ENCODE measurements around the gene PDGFD. TPM values are rescaled to one million over a fixed set of nuclear protein-coding genes. Genes with fewer than 3 reads are reported as not detected.

The PDGFD gene
- total RNA-seq, 2 donors from 2014 or later: 0.10 TPM; not detected in 1

DNA sequence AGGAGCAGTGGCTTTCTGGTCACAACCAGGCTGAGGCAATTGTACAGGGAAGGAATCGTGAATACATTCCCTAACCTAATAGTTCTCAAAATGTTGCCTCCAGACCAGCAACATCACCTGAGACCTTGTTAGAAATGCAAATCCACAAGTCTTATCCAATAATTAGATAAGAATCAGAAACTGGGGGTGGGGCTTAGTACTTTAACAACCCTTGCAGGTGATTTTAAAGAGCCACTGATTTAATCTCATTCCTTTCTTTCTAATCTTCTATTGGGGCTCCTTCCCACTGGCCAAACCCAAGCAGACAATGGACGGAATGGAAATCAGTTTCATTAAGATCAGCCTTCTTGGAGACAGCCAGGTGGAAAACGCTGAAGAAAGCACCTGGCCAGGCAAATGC lies 269.9 kb downstream of the PDGFD start:
- ATAC-seq (no peak), DNase-seq (no peak)
- no peaks in the 10 kb centered on the region for H3K27me3 Mint-ChIP-seq
- no peaks in the 10 kb centered on the region for H3K4me1 Mint-ChIP-seq
- no peak overlapping the region for H3K27ac Mint-ChIP-seq
- H3K4me3 Mint-ChIP-seq: no peak overlapping the region
- H3K36me3 Mint-ChIP-seq (ENCODE audit: low read depth): no peaks in the 10 kb centered on the region
- H3K9me3 ChIP-seq (ENCODE audit: control insufficient read depth, low read length, poor library complexity, severe bottlenecking): no peaks in the 10 kb centered on the region

DNA sequence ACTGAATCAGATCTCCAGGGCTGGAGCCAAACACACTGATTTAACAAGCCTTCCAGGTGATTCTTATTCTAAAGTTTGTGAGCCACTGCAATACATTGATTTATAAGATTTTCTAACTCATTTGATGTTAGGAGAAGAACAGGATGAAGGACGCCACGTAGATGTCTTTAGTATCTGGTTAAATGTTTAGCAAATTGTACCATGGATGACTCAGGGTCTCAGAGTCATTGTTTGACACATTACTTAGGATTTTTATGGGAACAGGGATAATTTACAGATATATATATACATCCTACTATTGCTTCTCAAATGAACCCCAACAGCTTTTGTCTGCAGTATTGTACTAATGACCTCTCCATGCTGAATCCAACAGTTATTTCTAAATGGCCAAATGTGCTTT lies 270.6 kb downstream of the PDGFD start:
- H3K27me3 Mint-ChIP-seq: no peaks in the 10 kb centered on the region
- DNase-seq (no peak), ATAC-seq (no peak)
- H3K4me1 Mint-ChIP-seq: no peaks in the 10 kb centered on the region
- no peaks in the 10 kb centered on the region for H3K9me3 ChIP-seq (ENCODE audit: control insufficient read depth, low read length, poor library complexity, severe bottlenecking)
- H3K27ac Mint-ChIP-seq: no peak overlapping the region
- no peak overlapping the region for H3K4me3 Mint-ChIP-seq
- H3K36me3 Mint-ChIP-seq (ENCODE audit: low read depth): no peaks in the 10 kb centered on the region

DNA sequence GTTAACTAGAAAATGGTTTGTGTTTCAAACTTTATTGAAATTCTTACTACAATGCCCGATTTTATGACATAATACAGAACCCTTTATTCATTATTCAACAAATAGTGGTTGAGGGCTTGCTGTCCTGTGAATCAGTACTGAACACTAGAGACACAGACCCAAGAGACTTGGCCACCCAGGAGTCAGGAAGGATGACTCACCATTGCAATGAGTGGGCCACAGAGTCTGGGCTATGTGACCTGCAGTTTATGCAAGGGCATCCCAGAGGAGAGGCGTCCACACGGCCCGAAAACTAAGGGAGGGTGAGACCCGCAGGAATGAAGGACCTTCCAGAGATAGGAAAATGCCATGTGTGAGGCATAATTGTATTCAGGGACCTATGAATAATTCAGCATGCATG lies 271.3 kb downstream of the PDGFD start:
- ATAC-seq: no peak
- Mint-ChIP-seq H3K4me3 (no peak overlapping the region), H3K27me3 (no peaks in the 10 kb centered on the region), H3K27ac (no peak overlapping the region), H3K36me3 (ENCODE audit: low read depth) (no peaks in the 10 kb centered on the region), H3K4me1 (no peaks in the 10 kb centered on the region)
- H3K9me3 ChIP-seq (ENCODE audit: control insufficient read depth, low read length, poor library complexity, severe bottlenecking): no peaks in the 10 kb centered on the region
- no peak for DNase-seq

DNA sequence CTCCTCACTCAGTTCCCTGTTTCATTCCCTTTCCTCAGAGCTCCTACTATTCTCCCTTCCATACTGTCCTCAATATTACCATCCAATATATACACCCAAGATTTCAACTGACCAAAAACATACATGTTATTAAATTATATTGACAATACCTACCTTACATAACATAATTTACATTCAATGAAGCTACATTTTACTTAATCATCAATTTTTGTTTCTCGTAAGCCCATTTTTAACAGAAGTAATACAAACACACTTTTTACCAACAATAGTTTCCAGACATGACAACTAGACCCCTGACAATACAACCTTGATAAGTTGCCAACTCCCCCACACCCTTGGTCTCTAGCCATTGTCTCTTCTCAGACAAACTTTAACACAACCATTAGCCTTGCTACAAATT lies 273.3 kb downstream of the PDGFD start:
- DNase-seq: no peak
- no peak overlapping the region for H3K27ac Mint-ChIP-seq
- H3K27me3 Mint-ChIP-seq: no peaks in the 10 kb centered on the region
- no peak overlapping the region for H3K4me3 Mint-ChIP-seq
- H3K9me3 ChIP-seq (ENCODE audit: control insufficient read depth, low read length, poor library complexity, severe bottlenecking): no peaks in the 10 kb centered on the region
- no peak for ATAC-seq
- H3K4me1 Mint-ChIP-seq: no peaks in the 10 kb centered on the region
- H3K36me3 Mint-ChIP-seq (ENCODE audit: low read depth): no peaks in the 10 kb centered on the region

DNA sequence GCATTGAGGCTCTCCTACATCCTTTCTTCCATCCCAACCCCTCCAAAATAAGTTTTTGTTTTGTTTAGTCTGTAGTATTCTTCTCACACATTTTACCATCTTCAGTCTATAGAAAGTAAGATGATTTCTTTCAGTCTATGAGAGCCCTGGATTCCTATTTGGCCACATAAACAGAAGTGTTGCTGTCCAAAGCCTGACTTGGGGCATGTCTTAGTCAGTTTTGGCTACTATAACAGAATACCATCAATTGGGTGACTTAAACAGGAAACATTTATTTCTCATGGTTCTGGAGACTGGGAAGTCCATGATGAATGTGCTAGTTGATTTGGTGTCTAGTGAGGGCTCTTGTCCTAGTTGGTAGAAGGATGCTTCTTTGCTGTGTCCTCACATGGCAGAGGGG lies 274.3 kb downstream of the PDGFD start:
- ATAC-seq: no peak
- no peak overlapping the region for H3K4me3 Mint-ChIP-seq
- no peaks in the 10 kb centered on the region for H3K4me1 Mint-ChIP-seq
- H3K27me3 Mint-ChIP-seq: no peaks in the 10 kb centered on the region
- H3K36me3 Mint-ChIP-seq (ENCODE audit: low read depth): no peaks in the 10 kb centered on the region
- no peaks in the 10 kb centered on the region for H3K9me3 ChIP-seq (ENCODE audit: control insufficient read depth, low read length, poor library complexity, severe bottlenecking)
- no peak for DNase-seq
- H3K27ac Mint-ChIP-seq: no peak overlapping the region

DNA sequence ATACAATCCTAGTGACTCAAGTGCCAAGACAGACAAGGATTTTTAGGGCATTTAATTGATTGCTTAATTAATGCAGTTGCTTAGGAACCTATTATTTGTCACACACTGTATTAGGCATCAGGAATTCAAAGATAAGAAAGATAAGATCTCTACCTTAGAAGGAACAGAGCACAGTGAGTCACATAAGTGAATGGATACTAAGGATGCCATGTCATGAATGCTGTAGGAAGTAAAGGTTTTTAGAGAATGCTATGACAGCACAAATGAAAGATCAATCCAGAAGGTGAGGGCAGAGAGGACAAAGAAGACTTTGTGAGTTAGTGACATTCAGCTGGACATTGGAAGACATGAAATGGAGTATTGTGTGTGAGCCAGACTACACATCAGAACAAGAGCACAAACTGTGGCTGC lies 275.4 kb downstream of the PDGFD start:
- Mint-ChIP-seq H3K27me3 (no peaks in the 10 kb centered on the region), H3K36me3 (ENCODE audit: low read depth) (no peaks in the 10 kb centered on the region), H3K4me3 (no peak overlapping the region), H3K27ac (no peak overlapping the region), H3K4me1 (no peaks in the 10 kb centered on the region)
- ATAC-seq (no peak), DNase-seq (no peak)
- no peaks in the 10 kb centered on the region for H3K9me3 ChIP-seq (ENCODE audit: control insufficient read depth, low read length, poor library complexity, severe bottlenecking)

GRCh38 chr11:103887001-103887658 lies 276.8 kb downstream of the PDGFD start:
- DNase-seq: no peak
- no peak for ATAC-seq
- H3K4me1 Mint-ChIP-seq: no peaks in the 10 kb centered on the region
- H3K27ac Mint-ChIP-seq: no peak overlapping the region
- H3K9me3 ChIP-seq (ENCODE audit: control insufficient read depth, low read length, poor library complexity, severe bottlenecking): no peaks in the 10 kb centered on the region
- no peak overlapping the region for H3K4me3 Mint-ChIP-seq
- H3K27me3 Mint-ChIP-seq: no peaks in the 10 kb centered on the region
- H3K36me3 Mint-ChIP-seq (ENCODE audit: low read depth): no peaks in the 10 kb centered on the region

DNA sequence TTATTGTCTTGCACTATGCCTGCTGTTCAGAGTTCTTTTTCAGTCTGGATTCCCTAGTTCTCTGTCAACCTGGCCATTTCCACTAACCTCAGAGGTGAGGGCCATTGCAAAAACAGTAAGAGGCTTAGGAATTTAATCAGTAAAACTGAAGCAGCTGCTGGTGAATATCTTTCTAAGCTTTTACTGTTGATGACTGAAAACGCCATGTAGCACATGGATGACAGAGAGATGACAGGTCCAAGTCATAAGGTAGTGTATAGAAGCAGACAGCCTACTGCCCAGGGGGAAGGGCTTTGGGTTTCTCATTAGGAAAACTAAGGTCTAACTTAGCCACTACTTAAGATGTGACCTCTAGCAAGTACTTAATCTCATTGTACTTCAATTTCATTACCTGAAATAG lies 280.1 kb downstream of the PDGFD start:
- DNase-seq (no peak), ATAC-seq (no peak)
- Mint-ChIP-seq H3K27me3 (no peaks in the 10 kb centered on the region), H3K36me3 (ENCODE audit: low read depth) (no peaks in the 10 kb centered on the region), H3K4me3 (no peak overlapping the region), H3K4me1 (no peaks in the 10 kb centered on the region), H3K27ac (no peak overlapping the region)
- H3K9me3 ChIP-seq (ENCODE audit: control insufficient read depth, low read length, poor library complexity, severe bottlenecking): no peaks in the 10 kb centered on the region

DNA sequence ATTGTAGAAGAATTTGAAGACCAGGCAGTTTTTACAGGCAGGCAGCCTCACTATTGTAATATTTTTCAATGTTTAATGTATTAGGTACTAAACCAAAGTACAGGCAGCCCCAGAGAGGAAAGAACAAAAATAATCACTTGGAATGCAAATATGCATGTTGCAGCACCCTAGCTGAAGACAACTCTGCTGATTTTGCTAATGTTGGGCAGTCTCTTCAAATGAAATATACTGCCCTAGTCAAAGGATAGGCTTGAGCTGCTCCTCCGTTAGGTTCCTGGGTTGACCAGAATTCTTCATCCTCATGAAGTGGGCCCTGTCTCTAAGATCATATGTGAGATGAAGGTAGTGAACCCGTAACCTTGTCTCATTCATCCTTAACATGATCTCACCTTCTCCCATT lies 280.7 kb downstream of the PDGFD start:
- no peak overlapping the region for H3K27ac Mint-ChIP-seq
- H3K4me3 Mint-ChIP-seq: no peak overlapping the region
- ATAC-seq (no peak), DNase-seq (no peak)
- H3K36me3 Mint-ChIP-seq (ENCODE audit: low read depth): no peaks in the 10 kb centered on the region
- no peaks in the 10 kb centered on the region for H3K4me1 Mint-ChIP-seq
- H3K9me3 ChIP-seq (ENCODE audit: control insufficient read depth, low read length, poor library complexity, severe bottlenecking): no peaks in the 10 kb centered on the region
- H3K27me3 Mint-ChIP-seq: no peaks in the 10 kb centered on the region

- ATAC-seq (no peak), DNase-seq (no peak)
- Mint-ChIP-seq H3K27me3 (no peaks in the 10 kb centered on the region), H3K36me3 (ENCODE audit: low read depth) (no peaks in the 10 kb centered on the region), H3K4me3 (no peak overlapping the region), H3K27ac (no peak overlapping the region), H3K4me1 (no peaks in the 10 kb centered on the region)
- H3K9me3 ChIP-seq (ENCODE audit: control insufficient read depth, low read length, poor library complexity, severe bottlenecking): no peaks in the 10 kb centered on the region
Observed at GRCh38 chr11:103881584-103881983, 282.4 kb downstream of the PDGFD start.

DNA sequence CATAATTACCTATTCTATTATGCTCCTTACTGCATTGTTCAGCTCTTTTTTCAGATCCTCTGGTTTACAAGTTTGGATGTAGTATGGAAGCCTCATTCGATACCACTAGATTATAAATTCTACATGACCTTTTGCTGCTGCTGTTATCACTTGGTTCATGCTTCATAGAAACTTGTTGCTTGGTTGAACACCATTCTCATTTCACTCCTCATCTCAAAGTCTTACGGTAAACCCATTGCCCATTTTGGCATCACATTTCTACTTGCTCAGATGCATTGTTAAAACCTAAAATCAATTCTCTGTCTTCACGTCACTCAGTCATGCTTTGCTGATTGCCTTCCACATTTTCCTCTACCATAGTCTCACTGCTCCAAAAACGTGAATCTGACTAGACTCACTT lies 283.0 kb downstream of the PDGFD start:
- no peaks in the 10 kb centered on the region for H3K9me3 ChIP-seq (ENCODE audit: control insufficient read depth, low read length, poor library complexity, severe bottlenecking)
- ATAC-seq: no peak
- H3K27me3 Mint-ChIP-seq: no peaks in the 10 kb centered on the region
- no peaks in the 10 kb centered on the region for H3K4me1 Mint-ChIP-seq
- no peak overlapping the region for H3K4me3 Mint-ChIP-seq
- H3K27ac Mint-ChIP-seq: no peak overlapping the region
- DNase-seq: no peak
- H3K36me3 Mint-ChIP-seq (ENCODE audit: low read depth): no peaks in the 10 kb centered on the region

DNA sequence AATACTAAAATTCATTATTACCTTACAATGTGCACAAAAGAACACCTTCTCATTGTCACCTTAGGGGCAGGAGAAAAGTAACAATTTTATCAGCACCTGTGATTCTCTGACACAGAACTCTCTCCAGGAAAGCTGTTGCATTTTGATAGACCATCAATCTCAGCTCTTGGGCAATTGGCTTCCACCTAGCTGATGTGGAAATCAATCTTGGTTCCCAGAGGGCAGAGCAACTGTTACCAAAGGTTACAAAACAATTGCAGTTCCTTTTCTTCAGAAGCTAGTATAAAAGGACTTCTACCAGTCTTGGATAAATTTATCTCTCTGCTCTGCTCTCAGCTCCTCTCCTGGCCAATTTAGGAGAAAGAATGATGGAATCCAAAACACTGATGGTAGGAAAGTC lies 285.3 kb downstream of the PDGFD start:
- Mint-ChIP-seq H3K4me1 (no peaks in the 10 kb centered on the region), H3K27ac (no peak overlapping the region), H3K4me3 (no peak overlapping the region), H3K36me3 (ENCODE audit: low read depth) (no peaks in the 10 kb centered on the region), H3K27me3 (no peaks in the 10 kb centered on the region)
- H3K9me3 ChIP-seq (ENCODE audit: control insufficient read depth, low read length, poor library complexity, severe bottlenecking): no peaks in the 10 kb centered on the region
- ATAC-seq: no peak
- no peak for DNase-seq

DNA sequence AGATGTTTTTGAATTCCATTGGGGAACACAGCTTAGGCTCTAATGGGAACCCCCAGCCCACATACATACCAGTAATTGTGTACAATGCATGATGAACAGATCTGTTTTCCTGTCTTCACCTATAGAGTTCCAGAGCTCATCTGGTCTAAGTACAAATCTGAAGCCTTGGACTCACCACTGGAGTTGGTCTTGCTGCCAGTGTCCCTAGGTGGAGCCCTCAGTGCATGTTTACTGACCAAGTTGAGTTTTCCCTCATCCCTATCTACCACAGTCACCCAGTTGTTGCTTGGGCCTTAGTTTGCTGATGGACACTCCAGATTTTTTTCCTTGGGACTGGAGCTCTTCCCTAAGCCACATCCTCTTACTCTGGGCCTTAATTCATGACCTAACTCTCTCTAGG lies 286.7 kb downstream of the PDGFD start:
- Mint-ChIP-seq H3K4me1 (no peaks in the 10 kb centered on the region), H3K27me3 (no peaks in the 10 kb centered on the region), H3K4me3 (no peak overlapping the region), H3K36me3 (ENCODE audit: low read depth) (no peaks in the 10 kb centered on the region), H3K27ac (no peak overlapping the region)
- H3K9me3 ChIP-seq (ENCODE audit: control insufficient read depth, low read length, poor library complexity, severe bottlenecking): no peaks in the 10 kb centered on the region
- ATAC-seq: no peak
- no peak for DNase-seq

GRCh38 chr11:103875855-103876510 lies 288.0 kb downstream of the PDGFD start:
- ATAC-seq (no peak), DNase-seq (no peak)
- H3K4me3 Mint-ChIP-seq: no peak overlapping the region
- H3K36me3 Mint-ChIP-seq (ENCODE audit: low read depth): no peaks in the 10 kb centered on the region
- H3K4me1 Mint-ChIP-seq: no peaks in the 10 kb centered on the region
- no peaks in the 10 kb centered on the region for H3K9me3 ChIP-seq (ENCODE audit: control insufficient read depth, low read length, poor library complexity, severe bottlenecking)
- no peak overlapping the region for H3K27ac Mint-ChIP-seq
- no peaks in the 10 kb centered on the region for H3K27me3 Mint-ChIP-seq
